ENCODE data around the gene SNAP25. TPM values are rescaled to one million over a fixed set of nuclear protein-coding genes. Genes with fewer than 3 reads are reported as not detected.

Gene SNAP25
- total RNA-seq, 2 experiments from 2014 or later: not detected

DNA sequence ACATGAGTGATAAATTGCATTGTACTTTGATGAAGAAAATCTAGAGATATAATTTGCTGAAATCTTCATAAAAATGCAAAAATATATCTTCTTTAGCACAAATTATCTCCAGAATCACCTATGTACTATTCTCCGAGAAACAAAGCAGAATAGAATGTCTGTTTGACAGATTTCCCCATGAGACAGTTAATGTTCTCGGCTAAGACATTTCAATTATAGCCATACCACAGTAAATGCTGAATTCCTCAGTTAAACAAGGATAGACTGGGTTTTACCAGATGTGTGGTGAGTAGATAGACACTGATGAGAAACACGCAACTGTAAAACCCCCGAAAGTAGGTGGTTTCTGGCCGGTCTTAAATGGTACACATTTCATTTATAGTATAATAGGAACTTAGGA, 69.8 kb downstream of the SNAP25 start:
- H3K27ac Mint-ChIP-seq: no peak overlapping the region

GRCh38 chr20:10288954-10289646, 70.5 kb downstream of the SNAP25 start:
- Mint-ChIP-seq H3K4me3 (no peak overlapping the region), H3K27me3 (peaks cover 6% of the 10 kb centered on the region), H3K36me3 (ENCODE audit: low read depth) (no peaks in the 10 kb centered on the region), H3K9me3 (no peaks in the 10 kb centered on the region), H3K4me1 (ENCODE audit: low read depth) (no peaks in the 10 kb centered on the region), H3K27ac (no peak overlapping the region)
- CTCF ChIA-PET: interaction anchor here (1.6 kb wide), 1 partner anchor 9 kb away, joined by 3 read pairs; no protein-coding TSS in a partner anchor
- no peak for ATAC-seq
- TF ChIP-seq, protein P1, sequence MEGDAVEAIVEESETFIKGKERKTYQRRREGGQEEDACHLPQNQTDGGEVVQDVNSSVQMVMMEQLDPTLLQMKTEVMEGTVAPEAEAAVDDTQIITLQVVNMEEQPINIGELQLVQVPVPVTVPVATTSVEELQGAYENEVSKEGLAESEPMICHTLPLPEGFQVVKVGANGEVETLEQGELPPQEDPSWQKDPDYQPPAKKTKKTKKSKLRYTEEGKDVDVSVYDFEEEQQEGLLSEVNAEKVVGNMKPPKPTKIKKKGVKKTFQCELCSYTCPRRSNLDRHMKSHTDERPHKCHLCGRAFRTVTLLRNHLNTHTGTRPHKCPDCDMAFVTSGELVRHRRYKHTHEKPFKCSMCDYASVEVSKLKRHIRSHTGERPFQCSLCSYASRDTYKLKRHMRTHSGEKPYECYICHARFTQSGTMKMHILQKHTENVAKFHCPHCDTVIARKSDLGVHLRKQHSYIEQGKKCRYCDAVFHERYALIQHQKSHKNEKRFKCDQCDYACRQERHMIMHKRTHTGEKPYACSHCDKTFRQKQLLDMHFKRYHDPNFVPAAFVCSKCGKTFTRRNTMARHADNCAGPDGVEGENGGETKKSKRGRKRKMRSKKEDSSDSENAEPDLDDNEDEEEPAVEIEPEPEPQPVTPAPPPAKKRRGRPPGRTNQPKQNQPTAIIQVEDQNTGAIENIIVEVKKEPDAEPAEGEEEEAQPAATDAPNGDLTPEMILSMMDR (IDR thresholded peaks at IDR 0.05): no peak
- no peak for DNase-seq
- intact Hi-C loops (cut with micrococcal nuclease): no loop called here
- POLR2A ChIA-PET: no interaction called here

More for the DNA sequence above, 69.8 kb downstream of the SNAP25 start:
- POLR2A ChIA-PET: no interaction called here
- Mint-ChIP-seq H3K9me3 (no peaks in the 10 kb centered on the region), H3K4me1 (ENCODE audit: low read depth) (no peaks in the 10 kb centered on the region), H3K36me3 (ENCODE audit: low read depth) (no peaks in the 10 kb centered on the region), H3K27me3 (peaks cover 6% of the 10 kb centered on the region), H3K4me3 (no peak overlapping the region)
- CTCF ChIA-PET: interaction anchor here (1.6 kb wide), 1 partner anchor 10 kb away, joined by 3 read pairs; no protein-coding TSS in a partner anchor
- intact Hi-C loops (cut with micrococcal nuclease): no loop called here
- TF ChIP-seq, protein P1 (IDR thresholded peaks at IDR 0.05): no peak
- no peak for DNase-seq
- no peak for ATAC-seq

DNA sequence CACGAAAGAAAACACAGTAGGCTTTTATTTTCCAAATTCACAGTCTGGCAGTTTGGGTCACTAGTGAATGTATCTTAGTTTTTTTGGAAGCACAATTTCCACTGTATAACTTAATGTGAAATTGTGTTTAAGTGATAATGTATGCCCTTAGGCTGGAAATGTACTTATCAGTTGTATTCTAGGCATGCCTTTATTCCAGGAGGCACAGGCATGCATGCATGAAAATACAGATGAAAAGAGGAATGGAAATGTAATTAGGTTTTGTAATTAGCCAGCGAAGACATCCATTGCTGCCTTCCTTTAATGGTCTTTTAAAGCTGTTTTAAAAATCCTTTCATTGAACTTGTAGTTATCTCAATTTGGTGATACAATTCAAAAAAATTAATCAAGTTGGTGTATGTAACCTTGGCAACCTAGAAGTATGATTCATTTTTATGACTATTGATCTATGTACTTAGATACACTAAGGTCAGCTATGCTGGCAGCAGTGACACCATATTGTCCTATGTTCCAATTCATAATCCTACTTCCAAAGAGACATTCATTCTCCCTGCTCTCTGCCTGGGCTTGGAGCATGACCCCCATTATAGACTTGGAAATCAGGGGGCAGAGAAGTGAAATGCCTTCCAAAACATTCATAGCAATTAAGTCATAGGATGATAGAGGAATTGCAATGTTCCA, 73.1 kb downstream of the SNAP25 start:
- Mint-ChIP-seq H3K27ac (no peak overlapping the region), H3K27me3 (peaks cover 7% of the 10 kb centered on the region), H3K9me3 (no peaks in the 10 kb centered on the region), H3K36me3 (ENCODE audit: low read depth) (no peaks in the 10 kb centered on the region), H3K4me1 (ENCODE audit: low read depth) (no peaks in the 10 kb centered on the region), H3K4me3 (no peak overlapping the region)
- CTCF ChIA-PET: no interaction called here
- ATAC-seq (no peak), DNase-seq (no peak)
- intact Hi-C loops (cut with micrococcal nuclease): no loop called here
- POLR2A ChIA-PET: no interaction called here
- TF ChIP-seq, protein P1 (IDR thresholded peaks at IDR 0.05): no peak

DNA sequence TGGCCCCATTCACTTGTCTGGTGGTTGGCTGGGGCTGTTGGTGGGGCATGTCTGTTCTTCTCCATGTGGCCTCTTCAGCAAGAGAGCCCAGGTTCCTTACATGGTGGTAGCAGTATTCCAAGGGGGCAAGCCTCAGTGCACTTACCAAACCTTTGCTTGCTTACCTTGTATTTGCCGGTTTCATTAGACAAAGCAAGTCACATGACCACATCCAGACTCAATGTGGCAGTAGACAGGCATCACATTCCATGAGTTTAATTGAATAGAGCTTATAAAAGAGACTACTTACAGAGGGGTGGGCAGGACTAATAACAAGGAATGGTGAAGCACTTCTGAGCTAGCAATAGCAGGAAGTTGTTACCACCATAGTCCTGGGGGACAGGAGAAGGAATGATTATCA, 78.6 kb downstream of the SNAP25 start:
- H3K4me1 Mint-ChIP-seq (ENCODE audit: low read depth): peaks cover 5% of the 10 kb centered on the region
- TF ChIP-seq, protein P1 (IDR thresholded peaks at IDR 0.05): no peak
- no peak overlapping the region for H3K4me3 Mint-ChIP-seq
- H3K27me3 Mint-ChIP-seq: peaks cover 9% of the 10 kb centered on the region
- no peak overlapping the region for H3K27ac Mint-ChIP-seq
- no peaks in the 10 kb centered on the region for H3K36me3 Mint-ChIP-seq (ENCODE audit: low read depth)
- DNase-seq (no peak), ATAC-seq (no peak)
- ChIA-PET POLR2A (no interaction called here), CTCF (no interaction called here)
- intact Hi-C loops (cut with micrococcal nuclease): no loop called here
- H3K9me3 Mint-ChIP-seq: no peaks in the 10 kb centered on the region

- Mint-ChIP-seq H3K27me3 (peaks cover 9% of the 10 kb centered on the region), H3K4me1 (ENCODE audit: low read depth) (peaks cover 5% of the 10 kb centered on the region), H3K27ac (no peak overlapping the region), H3K36me3 (ENCODE audit: low read depth) (no peaks in the 10 kb centered on the region), H3K4me3 (no peak overlapping the region), H3K9me3 (no peaks in the 10 kb centered on the region)
- ChIA-PET CTCF (interaction anchor here (1.5 kb wide), 2 partner anchors 9 to 129 kb away, joined by 3 to 4 read pairs; no protein-coding TSS in a partner anchor), POLR2A (no interaction called here)
- ATAC-seq (no peak), DNase-seq (no peak)
- TF ChIP-seq, protein P1 (IDR thresholded peaks at IDR 0.05): no peak
- intact Hi-C loops (cut with micrococcal nuclease): no loop called here
These were observed 79.1 kb downstream of the SNAP25 start for GRCh38 chr20:10297684-10298240.
